ENCODE data around the gene C1QBP.

GRCh38 chr17:5444209-5444608, 5.3 kb upstream of the C1QBP start:
- TF ChIP-seq CTCF (IDR thresholded peaks at IDR 0.05) (no peak), SIN3A (IDR thresholded peaks at IDR 0.05; ENCODE audit: borderline replicate concordance, insufficient read depth, low read depth, low read length) (no peak), POLR2AphosphoS5 (IDR thresholded peaks at IDR 0.05; ENCODE audit: low read depth, low read length) (no peak), TCF7L2 (IDR thresholded peaks at IDR 0.05; ENCODE audit: low read depth, low read length) (no peak)

Measured in Panc1 (cell line).